Spleen (tissue), 7 donors: ENCODE data around the gene BEND5.

Experiments
- CTCF ChIP-seq, 11 experiments: fragments of 200-600 bp in 7 of 11; fragments of 450-650 bp in 4 of 11; sonication (generic) in 4 of 11; IDR thresholded peaks in 8 of 11; conservative IDR thresholded peaks in 3 of 11; 1 replicate in 7 of 11; 2 replicates in 4 of 11; pipeline versions ENCODE4 v1.4.0 to v1.8.0; 2016 to 2021; ENCODE audit warnings: antibody characterized with exemption in 11 of 11, inconsistent platforms in 4 of 11, mild to moderate bottlenecking in 1 of 11
- POLR2A ChIP-seq, 3 donors: fragments of 450-650 bp; IDR thresholded peaks; one replicate each; pipeline ENCODE4 v1.5.1; 2017; ENCODE audit warnings: antibody characterized with exemption in 3 of 3, mild to moderate bottlenecking in 1 of 3
- POLR2AphosphoS5 ChIP-seq, 3 donors: sonication (generic); formaldehyde crosslinking; IDR thresholded peaks; one replicate each; pipeline ENCODE4 v1.5.1; 2017; ENCODE audit warnings: antibody characterized with exemption in 3 of 3
- donor health status: DM: no; HTN: no; CAD: no; lungs with moderate emphysema.
- donor health status: DM: no; HTN: no; CAD: no.
- donor health status: DM: no; HTN: no; CAD: no.

GRCh38 chr1:48772211-48772610 is 4.5 kb downstream of the BEND5 start:
- TF ChIP-seq CTCF (IDR thresholded peaks at IDR 0.05 in 8 of 11, conservative IDR thresholded peaks at IDR 0.05 in 3 of 11) = no peak
- no peak for TF ChIP-seq POLR2A (IDR thresholded peaks at IDR 0.05)
- TF ChIP-seq POLR2AphosphoS5 (IDR thresholded peaks at IDR 0.05) = no peak
